Liver (tissue), 9 donors: ENCODE results near the gene STK11. TPM values are rescaled to one million over a fixed set of nuclear protein-coding genes. Genes with fewer than 3 reads are reported as not detected.

ENCODE experiments used
- DNase-seq: peaks from one replicate; pipeline ENCODE4 v3.0.0-alpha.2; 2017; ENCODE audit warnings: low spot score
- H3K27ac ChIP-seq, 2 donors: one replicate each; pipeline ENCODE4 v1.7.0; 2013; ENCODE audit warnings: inconsistent platforms in 2 of 2, low read length in 2 of 2, control low read depth in 1 of 2, low read depth in 1 of 2, mild to moderate bottlenecking in 1 of 2
- H3K27me3 ChIP-seq, 4 donors: one replicate each; pipeline versions ENCODE4 v1.6.1 to v1.7.0; 2013; ENCODE audit warnings: low read length in 3 of 4, inconsistent platforms in 1 of 4, mild to moderate bottlenecking in 1 of 4, moderate library complexity in 1 of 4; ENCODE audit not compliant: control insufficient read depth in 4 of 4, insufficient read depth in 4 of 4
- H3K36me3 ChIP-seq, 4 donors: one replicate each; pipeline versions ENCODE4 v1.6.1 to v1.7.0; 2013; ENCODE audit warnings: low read length in 3 of 4, mild to moderate bottlenecking in 3 of 4, low read depth in 1 of 4, moderate library complexity in 1 of 4; ENCODE audit not compliant: control insufficient read depth in 4 of 4, insufficient read depth in 3 of 4
- H3K4me1 ChIP-seq, 4 donors: one replicate each; pipeline versions ENCODE4 v1.6.1 to v1.7.0; 2013; ENCODE audit warnings: low read length in 3 of 4, mild to moderate bottlenecking in 3 of 4, moderate library complexity in 1 of 4; ENCODE audit not compliant: control insufficient read depth in 4 of 4, insufficient read depth in 4 of 4
- H3K4me3 ChIP-seq, 3 donors: one replicate each; pipeline versions ENCODE4 v1.6.1 to v1.7.0; 2013; ENCODE audit warnings: low read length in 3 of 3, control low read depth in 1 of 3, low read depth in 1 of 3, mild to moderate bottlenecking in 1 of 3
- H3K9ac ChIP-seq, 2 donors: one replicate each; pipeline ENCODE4 v1.7.0; 2013; ENCODE audit warnings: low read length in 2 of 2, mild to moderate bottlenecking in 2 of 2, moderate library complexity in 2 of 2, control low read depth in 1 of 2, low read depth in 1 of 2
- H3K9me3 ChIP-seq, 4 donors: one replicate each; pipeline versions ENCODE4 v1.6.1 to v1.7.0; 2013; ENCODE audit warnings: low read length in 3 of 4; ENCODE audit not compliant: control insufficient read depth in 4 of 4
- ATF3 ChIP-seq: IDR thresholded peaks from 2 replicates; pipeline ENCODE4 v1.6.1; 2016; ENCODE audit warnings: antibody characterized with exemption
- EGR1 ChIP-seq, 2 donors: IDR thresholded peaks; 2 replicates each; pipeline ENCODE4 v1.6.1; 2016 to 2018; ENCODE audit warnings: antibody characterized with exemption in 2 of 2, low read depth in 2 of 2
- FOXA2 ChIP-seq: IDR thresholded peaks from 2 replicates; pipeline ENCODE4 v1.6.1; 2016; ENCODE audit warnings: antibody characterized with exemption
- GABPA ChIP-seq, 2 donors: IDR thresholded peaks in 1 of 2; conservative IDR thresholded peaks in 1 of 2; 2 replicates each; pipeline ENCODE4 v1.6.1; 2016; ENCODE audit warnings: antibody characterized with exemption in 2 of 2, mild to moderate bottlenecking in 1 of 2, moderate library complexity in 1 of 2
- HNF4A ChIP-seq, 2 donors: conservative IDR thresholded peaks; 2 replicates each; pipeline ENCODE4 v1.6.1; 2016; ENCODE audit warnings: antibody characterized with exemption in 2 of 2, mild to moderate bottlenecking in 2 of 2
- HNF4G ChIP-seq: IDR thresholded peaks from 2 replicates; pipeline ENCODE4 v1.6.1; 2016; ENCODE audit warnings: antibody characterized with exemption
- JUND ChIP-seq, 2 donors: IDR thresholded peaks; 2 replicates each; pipeline ENCODE4 v1.6.1; 2016; ENCODE audit warnings: antibody characterized with exemption in 2 of 2
- NR2F2 ChIP-seq: IDR thresholded peaks from 2 replicates; pipeline ENCODE4 v1.6.1; 2016; ENCODE audit warnings: antibody characterized with exemption
- RAD21 ChIP-seq, 2 donors: IDR thresholded peaks; 2 replicates each; pipeline ENCODE4 v1.6.1; 2016; ENCODE audit warnings: antibody characterized with exemption in 2 of 2, mild to moderate bottlenecking in 2 of 2
- RXRA ChIP-seq, 2 donors: IDR thresholded peaks; 2 replicates each; pipeline ENCODE4 v1.6.1; 2017 to 2018; ENCODE audit warnings: antibody characterized with exemption in 2 of 2, mild to moderate bottlenecking in 1 of 2
- SP1 ChIP-seq: IDR thresholded peaks from 2 replicates; pipeline ENCODE4 v1.6.1; 2018; ENCODE audit warnings: antibody characterized with exemption, mild to moderate bottlenecking
- TAF1 ChIP-seq: conservative IDR thresholded peaks from 2 replicates; pipeline ENCODE4 v1.6.1; 2016; ENCODE audit warnings: antibody characterized with exemption, mild to moderate bottlenecking
- YY1 ChIP-seq: IDR thresholded peaks from 2 replicates; pipeline ENCODE4 v1.6.1; 2016; ENCODE audit warnings: antibody characterized with exemption, mild to moderate bottlenecking
- WGBS: extraction: QIAGEN DNeasy Blood & Tissue Kit; methylation state at CpG from one replicate; pipeline ENCODE4 v1.1.7; 2013; 5-methylcytosine and 5-hydroxymethylcytosine counted together
- polyA plus RNA-seq, 2 donors: library from polyadenylated mRNA; stranded (reverse) in 1 of 2; unstranded in 1 of 2; fragments of 200-250 nt in 1 of 2; fragments of >200 nt in 1 of 2; fragmentation: Nextera tagmentation in 1 of 2; extraction: Ambion mirVana in 1 of 2; gene quantifications; one replicate each; pipeline versions ENCODE4 v1.2.1 to v1.2.3, GENCODE V29; 2013 to 2015
- total RNA-seq, 2 donors: library from RNA; depleted of rRNA; stranded (reverse); fragments of >200 nt; gene quantifications; one replicate each; pipeline ENCODE4 v1.2.3, GENCODE V29; 2014
- TF ChIP-seq, protein P1 (sequence below): IDR thresholded peaks from 2 replicates; pipeline ENCODE4 v1.6.1; 2016; ENCODE audit warnings: antibody characterized with exemption
- TF ChIP-seq, protein P2 (sequence below): fragments of 150-350 bp; IDR thresholded peaks from 2 replicates; pipeline ENCODE4 v1.5.1; 2017; ENCODE audit warnings: improper control_type of control experiment, low read depth, low read length; ENCODE audit not compliant: missing input control
- TF ChIP-seq, protein P3 (sequence below): IDR thresholded peaks from 2 replicates; pipeline ENCODE4 v1.6.1; 2016; ENCODE audit warnings: antibody characterized with exemption
- donor health status: healthy.
- donor health status: healthy.
- donor health status: healthy.
- donor health status: healthy.
- donor health status: healthy.

The STK11 gene
- total and polyA plus RNA-seq, 4 donors = 3.0 to 126 (median 35.5) TPM

GRCh38 chr19:1168572-1169410 lies 36.8 kb upstream of the STK11 start:
- no peak for TF ChIP-seq FOXA2
- peak; percentile 83 to 86 for TF ChIP-seq RXRA (IDR thresholded peaks at IDR 0.05)
- peak in 1 of 2 donors; percentile 69 for TF ChIP-seq GABPA (IDR thresholded peaks at IDR 0.05 in 1 of 2, conservative IDR thresholded peaks at IDR 0.05 in 1 of 2)
- peak; percentile 71 for TF ChIP-seq HNF4A (conservative IDR thresholded peaks at IDR 0.05)
- TF ChIP-seq EGR1 (IDR thresholded peaks at IDR 0.05; ENCODE audit: low read depth in 2 of 2) = no peak
- peak; percentile 76 for TF ChIP-seq YY1
- peak; percentile 63 for TF ChIP-seq NR2F2
- TF ChIP-seq SP1 = peak; percentile 70
- TF ChIP-seq RAD21 (IDR thresholded peaks at IDR 0.05) = peak in 1 of 2 donors; percentile 49
- TF ChIP-seq JUND (IDR thresholded peaks at IDR 0.05) = peak in 1 of 2 donors; percentile 15
- no peak for TF ChIP-seq HNF4G
- no peak for DNase-seq

DNA sequence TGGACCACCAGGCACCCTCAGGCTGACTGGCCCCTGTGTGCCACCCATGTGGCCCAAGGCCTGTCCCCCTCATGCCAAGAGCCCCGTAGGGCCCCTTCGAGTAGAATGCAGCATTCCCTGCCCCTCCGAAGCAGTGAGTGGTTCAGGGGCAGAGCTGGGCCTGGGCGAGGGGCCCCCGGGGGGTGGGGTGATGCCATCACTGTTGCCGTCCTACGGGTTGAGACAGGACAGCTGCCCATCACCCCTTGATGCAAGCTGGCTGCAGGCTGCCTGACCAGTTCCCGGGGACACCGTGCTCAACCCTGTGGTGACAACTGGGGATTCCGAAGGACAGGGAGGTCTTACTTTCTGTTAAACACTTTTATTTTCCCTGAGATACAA lies 36.2 kb upstream of the STK11 start:
- Histone ChIP-seq H3K27ac (peak overlapping the region; percentile 88 to 92), H3K9me3 (no peaks in the 10 kb centered on the region), H3K4me3 (peak overlapping the region; percentile 20 to 53 (median 26)), H3K27me3 (no peaks in the 10 kb centered on the region), H3K4me1 (peaks cover 26 to 67% (median 46%) of the 10 kb centered on the region in 4 donors), H3K36me3 (peaks cover 0 to 1% (median 0%) of the 10 kb centered on the region in 4 donors), H3K9ac (peak overlapping the region; percentile 8 to 31)
- 85% methylated on average over 10 of the region's 10 CpGs for WGBS
- no peak for DNase-seq
- TF ChIP-seq GABPA (IDR thresholded peaks at IDR 0.05 in 1 of 2, conservative IDR thresholded peaks at IDR 0.05 in 1 of 2) (no peak), RAD21 (IDR thresholded peaks at IDR 0.05) (no peak), NR2F2 (no peak), HNF4A (conservative IDR thresholded peaks at IDR 0.05) (no peak), FOXA2 (no peak), SP1 (no peak), EGR1 (IDR thresholded peaks at IDR 0.05; ENCODE audit: low read depth in 2 of 2) (no peak), HNF4G (no peak), YY1 (no peak), JUND (IDR thresholded peaks at IDR 0.05) (no peak), ATF3 (no peak), TAF1 (no peak), RXRA (IDR thresholded peaks at IDR 0.05) (no peak)
- TF ChIP-seq, protein P1, sequence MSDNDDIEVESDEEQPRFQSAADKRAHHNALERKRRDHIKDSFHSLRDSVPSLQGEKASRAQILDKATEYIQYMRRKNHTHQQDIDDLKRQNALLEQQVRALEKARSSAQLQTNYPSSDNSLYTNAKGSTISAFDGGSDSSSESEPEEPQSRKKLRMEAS = no peak
- TF ChIP-seq, protein P2, sequence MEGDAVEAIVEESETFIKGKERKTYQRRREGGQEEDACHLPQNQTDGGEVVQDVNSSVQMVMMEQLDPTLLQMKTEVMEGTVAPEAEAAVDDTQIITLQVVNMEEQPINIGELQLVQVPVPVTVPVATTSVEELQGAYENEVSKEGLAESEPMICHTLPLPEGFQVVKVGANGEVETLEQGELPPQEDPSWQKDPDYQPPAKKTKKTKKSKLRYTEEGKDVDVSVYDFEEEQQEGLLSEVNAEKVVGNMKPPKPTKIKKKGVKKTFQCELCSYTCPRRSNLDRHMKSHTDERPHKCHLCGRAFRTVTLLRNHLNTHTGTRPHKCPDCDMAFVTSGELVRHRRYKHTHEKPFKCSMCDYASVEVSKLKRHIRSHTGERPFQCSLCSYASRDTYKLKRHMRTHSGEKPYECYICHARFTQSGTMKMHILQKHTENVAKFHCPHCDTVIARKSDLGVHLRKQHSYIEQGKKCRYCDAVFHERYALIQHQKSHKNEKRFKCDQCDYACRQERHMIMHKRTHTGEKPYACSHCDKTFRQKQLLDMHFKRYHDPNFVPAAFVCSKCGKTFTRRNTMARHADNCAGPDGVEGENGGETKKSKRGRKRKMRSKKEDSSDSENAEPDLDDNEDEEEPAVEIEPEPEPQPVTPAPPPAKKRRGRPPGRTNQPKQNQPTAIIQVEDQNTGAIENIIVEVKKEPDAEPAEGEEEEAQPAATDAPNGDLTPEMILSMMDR = no peak
- TF ChIP-seq, protein P3, sequence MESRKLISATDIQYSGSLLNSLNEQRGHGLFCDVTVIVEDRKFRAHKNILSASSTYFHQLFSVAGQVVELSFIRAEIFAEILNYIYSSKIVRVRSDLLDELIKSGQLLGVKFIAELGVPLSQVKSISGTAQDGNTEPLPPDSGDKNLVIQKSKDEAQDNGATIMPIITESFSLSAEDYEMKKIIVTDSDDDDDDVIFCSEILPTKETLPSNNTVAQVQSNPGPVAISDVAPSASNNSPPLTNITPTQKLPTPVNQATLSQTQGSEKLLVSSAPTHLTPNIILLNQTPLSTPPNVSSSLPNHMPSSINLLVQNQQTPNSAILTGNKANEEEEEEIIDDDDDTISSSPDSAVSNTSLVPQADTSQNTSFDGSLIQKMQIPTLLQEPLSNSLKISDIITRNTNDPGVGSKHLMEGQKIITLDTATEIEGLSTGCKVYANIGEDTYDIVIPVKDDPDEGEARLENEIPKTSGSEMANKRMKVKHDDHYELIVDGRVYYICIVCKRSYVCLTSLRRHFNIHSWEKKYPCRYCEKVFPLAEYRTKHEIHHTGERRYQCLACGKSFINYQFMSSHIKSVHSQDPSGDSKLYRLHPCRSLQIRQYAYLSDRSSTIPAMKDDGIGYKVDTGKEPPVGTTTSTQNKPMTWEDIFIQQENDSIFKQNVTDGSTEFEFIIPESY = no peak

More at GRCh38 chr19:1168572-1169410, 36.8 kb upstream of the STK11 start:
- Histone ChIP-seq H3K9me3 (no peaks in the 10 kb centered on the region), H3K4me1 (peaks cover 26 to 65% (median 46%) of the 10 kb centered on the region in 4 donors), H3K36me3 (peaks cover 0 to 1% (median 0%) of the 10 kb centered on the region in 4 donors), H3K27me3 (no peaks in the 10 kb centered on the region), H3K9ac (peak overlapping the region; percentile 8 to 31), H3K4me3 (peak overlapping the region; percentile 20 to 53 (median 26)), H3K27ac (peak overlapping the region; percentile 88 to 92)
- 42% methylated on average over 50 of the region's 50 CpGs for WGBS
